Kidney (tissue), 14 donors: ENCODE results near the gene FHOD1. TPM values are rescaled to one million over a fixed set of nuclear protein-coding genes. Genes with fewer than 3 reads are reported as not detected.

ENCODE experiments used
- DNase-seq, 5 donors: peaks; one replicate each; pipeline ENCODE4 v3.0.0-alpha.2; 2013 to 2020
- FAIRE-seq: peaks from 2 replicates; lab custom pipeline; 2012; peaks lifted over from hg19 to GRCh38; lab: Jason Lieb, UNC
- H3K27ac ChIP-seq, 2 donors: one replicate each; pipeline ENCODE4 v1.7.0; 2013; ENCODE audit warnings: low read depth in 2 of 2, low read length in 2 of 2, inconsistent platforms in 1 of 2
- H3K27me3 ChIP-seq: one replicate; pipeline ENCODE4 v1.7.1; 2013; ENCODE audit warnings: low read length, inconsistent platforms; ENCODE audit not compliant: control insufficient read depth, insufficient read depth
- H3K36me3 ChIP-seq, 3 donors: one replicate each; pipeline versions ENCODE4 v1.7.0 to v1.7.1; 2013; ENCODE audit warnings: low read length in 3 of 3, control low read depth in 1 of 3, inconsistent platforms in 1 of 3; ENCODE audit not compliant: insufficient read depth in 3 of 3, control insufficient read depth in 2 of 3
- H3K4me1 ChIP-seq, 3 donors: one replicate each; pipeline versions ENCODE4 v1.7.0 to v1.7.1; 2013; ENCODE audit warnings: low read length in 3 of 3, inconsistent platforms in 1 of 3, low read depth in 1 of 3; ENCODE audit not compliant: control insufficient read depth in 2 of 3, insufficient read depth in 2 of 3
- H3K4me3 ChIP-seq, 3 donors: one replicate each; pipeline versions ENCODE4 v1.7.0 to v1.8.1; 2013; ENCODE audit warnings: low read length in 3 of 3, control low read depth in 1 of 3, inconsistent platforms in 1 of 3
- H3K9ac ChIP-seq, 3 donors: one replicate each; pipeline versions ENCODE4 v1.7.0 to v1.7.1; 2013; ENCODE audit warnings: low read length in 3 of 3, control low read depth in 1 of 3, inconsistent platforms in 1 of 3
- H3K9me3 ChIP-seq, 3 donors: one replicate each; pipeline versions ENCODE4 v1.7.0 to v1.7.1; 2013; ENCODE audit warnings: low read length in 3 of 3, control low read depth in 1 of 3, inconsistent platforms in 1 of 3; ENCODE audit not compliant: control insufficient read depth in 2 of 3, insufficient read depth in 1 of 3
- intact Hi-C: fragments of 100-400 bp; cut with DNase I; formaldehyde crosslinking; loops from one replicate; pipeline ENCODE4 v1.11.1; 2022
- polyA plus RNA-seq: library from polyadenylated mRNA; stranded (reverse); fragments of 350-450 nt; fragmentation: Illumina TruSeq; extraction: RNeasy Lipid Tissue Mini Kit (QIAGEN cat#74804); gene quantifications from one replicate; pipeline ENCODE4 v1.2.3, GENCODE V29; 2014; ENCODE audit warnings: low read depth, low replicate concordance; ENCODE audit not compliant: insufficient read depth
- total RNA-seq: library from RNA; stranded (reverse); fragmentation: NEBNext Ultra II Directional; extraction: Animal tissue kit (Norgen Biotek cat#: 25700); gene quantifications from one replicate; pipeline ENCODE4 v1.2.1, GENCODE V29; 2021
- TF ChIP-seq, protein P1 (sequence below): IDR thresholded peaks from 3 replicates; pipeline ENCODE4 v1.5.1; 2012; ENCODE audit warnings: mild to moderate bottlenecking, moderate library complexity, borderline replicate concordance; ENCODE audit not compliant: insufficient read depth; ENCODE audit errors: extremely low read depth
- donor health status: control.
- donor health status: control.
- donor health status: control.
- donor health status: control.
- donor health status: control.
- donor health status: DM: yes; HTN: yes; CAD: no.
- donor health status: Normal renal cell carcinoma (clear cell type).

The FHOD1 gene
- total and polyA plus RNA-seq, 2 donors from 2014 or later = 21.0 to 30.4 TPM

GRCh38 chr16:67191995-67192681, 55.1 kb downstream of the FHOD1 start, which contains the start of gene E2F4:
Gene E2F4, plus strand, starts transcription at chr16:67192155. Its CDS starts 73 bp downstream, at chr16:67192228.
- intact Hi-C loops = no loop called here
- TF ChIP-seq, protein P1, sequence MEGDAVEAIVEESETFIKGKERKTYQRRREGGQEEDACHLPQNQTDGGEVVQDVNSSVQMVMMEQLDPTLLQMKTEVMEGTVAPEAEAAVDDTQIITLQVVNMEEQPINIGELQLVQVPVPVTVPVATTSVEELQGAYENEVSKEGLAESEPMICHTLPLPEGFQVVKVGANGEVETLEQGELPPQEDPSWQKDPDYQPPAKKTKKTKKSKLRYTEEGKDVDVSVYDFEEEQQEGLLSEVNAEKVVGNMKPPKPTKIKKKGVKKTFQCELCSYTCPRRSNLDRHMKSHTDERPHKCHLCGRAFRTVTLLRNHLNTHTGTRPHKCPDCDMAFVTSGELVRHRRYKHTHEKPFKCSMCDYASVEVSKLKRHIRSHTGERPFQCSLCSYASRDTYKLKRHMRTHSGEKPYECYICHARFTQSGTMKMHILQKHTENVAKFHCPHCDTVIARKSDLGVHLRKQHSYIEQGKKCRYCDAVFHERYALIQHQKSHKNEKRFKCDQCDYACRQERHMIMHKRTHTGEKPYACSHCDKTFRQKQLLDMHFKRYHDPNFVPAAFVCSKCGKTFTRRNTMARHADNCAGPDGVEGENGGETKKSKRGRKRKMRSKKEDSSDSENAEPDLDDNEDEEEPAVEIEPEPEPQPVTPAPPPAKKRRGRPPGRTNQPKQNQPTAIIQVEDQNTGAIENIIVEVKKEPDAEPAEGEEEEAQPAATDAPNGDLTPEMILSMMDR = no peak
- peaks cover 0 to 35% (median 21%) of the 10 kb centered on the region in 3 donors for H3K4me1 ChIP-seq
- peak within 1 kb of the TSS; percentile 86 to 99 (median 93) for H3K4me3 ChIP-seq
- H3K27ac ChIP-seq = no peak within 1 kb of the TSS
- H3K36me3 ChIP-seq = peaks cover 7 to 38% (median 24%) of the 10 kb centered on the region in 3 donors
- H3K27me3 ChIP-seq = no peaks in the 10 kb centered on the region
- no peaks in the 10 kb centered on the region for H3K9me3 ChIP-seq
- peak within 1 kb of the TSS; percentile 59 to 99 (median 97) for H3K9ac ChIP-seq
- FAIRE-seq (no peak), DNase-seq (peak; percentile 90 to 96 (median 94))

DNA sequence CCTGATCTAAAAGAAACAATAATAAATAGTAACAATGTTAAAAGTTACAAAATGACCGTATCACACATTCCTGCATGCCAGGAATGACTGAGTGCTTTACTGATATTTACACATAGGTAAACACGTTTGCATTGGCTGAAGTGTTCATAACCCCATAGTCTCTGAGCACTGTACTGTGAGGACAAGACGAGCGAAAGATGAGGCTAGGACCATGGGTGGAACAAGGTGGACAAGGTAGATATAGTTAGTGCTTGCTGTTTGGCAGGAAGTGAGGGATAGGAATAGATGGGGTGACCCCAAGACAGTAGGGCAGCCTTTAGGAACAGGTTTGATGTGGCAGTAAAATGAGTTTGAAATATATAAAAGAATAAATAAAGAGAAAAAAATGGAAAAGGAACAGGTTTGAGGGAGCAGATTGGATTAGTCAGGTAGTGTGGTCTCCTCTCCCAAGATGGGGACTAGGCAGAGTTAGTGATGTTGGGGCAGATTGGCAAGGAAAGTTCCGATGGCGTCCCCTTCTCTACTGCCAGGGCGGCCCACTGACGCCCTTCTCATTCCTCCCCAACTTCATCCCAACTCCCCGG, 55.8 kb downstream of the FHOD1 start:
- peaks cover 0 to 28% (median 15%) of the 10 kb centered on the region in 3 donors for H3K4me1 ChIP-seq
- DNase-seq = no peak
- H3K9me3 ChIP-seq = no peaks in the 10 kb centered on the region
- peak overlapping the region; percentile 22 to 99 (median 23) for H3K4me3 ChIP-seq
- no peak overlapping the region for H3K9ac ChIP-seq
- no peak overlapping the region for H3K27ac ChIP-seq
- TF ChIP-seq, protein P1 = no peak
- H3K27me3 ChIP-seq = no peaks in the 10 kb centered on the region
- intact Hi-C loops = no loop called here
- FAIRE-seq = no peak
- peaks cover 4 to 32% (median 20%) of the 10 kb centered on the region in 3 donors for H3K36me3 ChIP-seq

DNA sequence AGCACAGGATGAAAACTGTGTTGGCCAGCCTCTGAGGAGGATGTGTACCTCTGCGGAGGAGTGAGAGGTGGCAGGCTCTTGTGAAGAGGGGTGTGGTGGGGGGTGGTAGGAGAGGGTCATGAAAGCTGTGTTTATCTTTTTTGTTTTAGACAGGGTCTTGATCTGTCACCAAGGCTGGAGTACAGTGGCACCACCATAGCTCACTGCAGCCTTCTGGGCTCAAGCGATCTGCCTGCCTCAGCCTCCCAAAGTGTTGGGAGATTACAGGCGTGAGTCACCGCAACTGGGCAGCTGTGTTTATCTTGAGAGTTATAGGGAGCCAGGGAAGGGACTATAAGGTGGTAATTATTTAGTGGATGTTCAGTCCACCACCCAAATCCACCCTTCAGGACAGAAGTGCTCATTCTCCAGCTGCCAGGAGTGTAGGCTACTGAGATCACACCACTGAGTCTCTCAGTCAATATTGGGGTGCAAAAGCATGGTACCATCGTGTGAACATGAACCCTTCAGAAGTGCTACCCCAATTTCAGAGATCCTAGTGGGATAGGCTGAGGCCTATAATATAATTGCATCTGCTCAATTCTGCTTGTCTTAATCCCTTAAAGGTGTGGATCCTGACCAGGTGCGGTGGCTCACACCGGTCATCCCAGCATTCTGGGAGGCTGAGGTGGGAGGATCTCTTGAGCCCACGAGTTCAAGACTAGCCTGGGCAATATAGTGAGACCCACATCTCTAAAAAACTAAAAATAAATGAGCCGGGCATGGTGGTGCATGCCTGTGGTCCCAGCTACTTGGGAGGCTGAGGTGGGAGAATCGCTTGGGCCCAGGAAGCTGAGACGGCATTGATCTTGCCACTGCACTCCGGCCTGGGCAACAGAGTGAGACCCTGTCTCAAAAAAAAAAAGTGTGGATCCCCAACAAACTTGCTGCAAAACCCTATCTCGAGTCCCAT, 56.6 kb downstream of the FHOD1 start:
- intact Hi-C loops = no loop called here
- DNase-seq (no peak), FAIRE-seq (no peak)
- Histone ChIP-seq H3K27ac (peak overlapping the region in 1 of 2 donors; percentile 44), H3K9ac (peak overlapping the region in 1 of 3 donors; percentile 34), H3K9me3 (no peaks in the 10 kb centered on the region), H3K4me1 (peaks cover 0 to 23% (median 16%) of the 10 kb centered on the region in 3 donors), H3K4me3 (no peak overlapping the region), H3K27me3 (no peaks in the 10 kb centered on the region), H3K36me3 (peaks cover 4 to 24% (median 13%) of the 10 kb centered on the region in 3 donors)
- TF ChIP-seq, protein P1 = no peak
